SK-N-SH (cell line): ENCODE measurements around the gene ZNF697. TPM values are rescaled to one million over a fixed set of nuclear protein-coding genes. Genes with fewer than 3 reads are reported as not detected.

ENCODE experiments used
- CTCF ChIA-PET: fragments of 300-600, 350-600 bp; formaldehyde crosslinking; extraction: SDS; loops from one replicate; lab custom pipeline; 2021; lab: Yijun Ruan, JAX
- POLR2A ChIA-PET: fragments of 350-600 bp; sonication (Branson Sonifier 250); formaldehyde crosslinking; extraction: SDS; loops from one replicate; lab custom pipeline; 2020; ENCODE audit warnings: antibody characterized with exemption, inconsistent platforms; lab: Yijun Ruan, JAX
- DNase-seq: peaks from one replicate; pipeline ENCODE4 v3.0.0; 2012
- H2AFZ ChIP-seq: fragments of 200-600 bp; sonication (generic); 2 replicates; pipeline ENCODE4 v1.8.1; 2016; ENCODE audit warnings: antibody characterized with exemption, mild to moderate bottlenecking, low read depth
- H3F3A ChIP-seq: fragments of 200-600 bp; sonication (generic); replicated peaks from 2 replicates; pipeline ENCODE3; 2016; ENCODE audit warnings: antibody characterized with exemption, mild to moderate bottlenecking; ENCODE audit not compliant: insufficient read depth
- H3K27ac ChIP-seq, 2 experiments: fragments of 200-500 bp in 1 of 2; fragments of 200-600 bp in 1 of 2; sonication (Bioruptor generic) in 1 of 2; sonication (generic), shearing (Covaris generic) in 1 of 2; 2 replicates each; pipeline versions ENCODE4 v1.5.1 to v1.6.1; 2014 to 2016; ENCODE audit warnings: low read depth in 2 of 2, inconsistent platforms in 1 of 2, low read length in 1 of 2, mild to moderate bottlenecking in 1 of 2, mixed read lengths in 1 of 2
- H3K27me3 ChIP-seq: fragments of 200-600 bp; sonication (generic), shearing (Covaris generic); 2 replicates; pipeline ENCODE4 v1.6.1; 2016; ENCODE audit warnings: mixed run types; ENCODE audit not compliant: insufficient read depth
- H3K36me3 ChIP-seq, 2 experiments: fragments of 200-500 bp in 1 of 2; fragments of 200-600 bp in 1 of 2; sonication (Bioruptor generic) in 1 of 2; sonication (generic) in 1 of 2; replicated peaks in 1 of 2; 2 replicates each; pipeline versions ENCODE3 to v1.5.1; 2014 to 2016; ENCODE audit warnings: low read length in 1 of 2, mild to moderate bottlenecking in 1 of 2; ENCODE audit not compliant: insufficient read depth in 2 of 2, control insufficient read depth in 1 of 2
- H3K4me1 ChIP-seq, 2 experiments: fragments of 200-500 bp in 1 of 2; fragments of 200-600 bp in 1 of 2; sonication (Bioruptor generic) in 1 of 2; sonication (generic), shearing (Covaris generic) in 1 of 2; 2 replicates each; pipeline versions ENCODE4 v1.5.1 to v1.6.1; 2014 to 2016; ENCODE audit warnings: low read depth in 1 of 2, low read length in 1 of 2, mixed run types in 1 of 2; ENCODE audit not compliant: insufficient read depth in 2 of 2, control insufficient read depth in 1 of 2
- H3K4me2 ChIP-seq: fragments of 200-600 bp; sonication (generic), shearing (Covaris generic); 2 replicates; pipeline ENCODE4 v1.6.1; 2017; ENCODE audit warnings: mixed run types
- H3K4me3 ChIP-seq, 2 experiments: fragments of 200-500 bp in 1 of 2; fragments of 200-600 bp in 1 of 2; sonication (Bioruptor generic) in 1 of 2; sonication (generic), shearing (Covaris generic) in 1 of 2; 2 replicates each; pipeline versions ENCODE4 v1.5.1 to v1.8.1; 2014 to 2016; ENCODE audit warnings: low read depth in 2 of 2, inconsistent platforms in 1 of 2, low read length in 1 of 2, mild to moderate bottlenecking in 1 of 2, mixed read lengths in 1 of 2, moderate library complexity in 1 of 2
- H3K79me2 ChIP-seq: fragments of 200-600 bp; sonication (generic); 2 replicates; pipeline ENCODE4 v1.8.1; 2017; ENCODE audit warnings: mild to moderate bottlenecking; ENCODE audit not compliant: insufficient read depth
- H3K9ac ChIP-seq: fragments of 200-600 bp; sonication (generic); 2 replicates; pipeline ENCODE4 v1.6.1; 2017; ENCODE audit warnings: mixed run types
- H3K9me2 ChIP-seq: fragments of 200-600 bp; sonication (generic); 2 replicates; pipeline ENCODE4 v1.6.1; 2017; ENCODE audit warnings: mixed run types
- H3K9me3 ChIP-seq: fragments of 200-600 bp; sonication (generic); 2 replicates; pipeline ENCODE4 v1.6.1; 2017; ENCODE audit warnings: mixed run types, mild to moderate bottlenecking, moderate library complexity
- H4K20me1 ChIP-seq: fragments of 200-600 bp; sonication (generic); 2 replicates; pipeline ENCODE4 v1.6.1; 2017; ENCODE audit warnings: mild to moderate bottlenecking, mixed run types; ENCODE audit not compliant: insufficient read depth
- CHD2 ChIP-seq: fragments of 150-350 bp; IDR thresholded peaks from 2 replicates; pipeline ENCODE4 v1.6.1; 2018; ENCODE audit warnings: low read length; ENCODE audit not compliant: partially characterized antibody
- ELF1 ChIP-seq: IDR thresholded peaks from 2 replicates; pipeline ENCODE4 v1.4.0; 2012
- FOXJ3 ChIP-seq: sonication (generic); formaldehyde crosslinking; IDR thresholded peaks from 2 replicates; pipeline ENCODE4 v1.5.1; 2020; ENCODE audit warnings: mild to moderate bottlenecking, missing genetic modification reagents
- JUND ChIP-seq: IDR thresholded peaks from 2 replicates; pipeline ENCODE4 v1.4.0; 2012
- MEF2A ChIP-seq: IDR thresholded peaks from 2 replicates; pipeline ENCODE4 v1.4.0; 2012; ENCODE audit warnings: low read depth, borderline replicate concordance
- RAD21 ChIP-seq: IDR thresholded peaks from 2 replicates; pipeline ENCODE4 v1.6.1; 2012; ENCODE audit warnings: mild to moderate bottlenecking, low read length
- RCOR1 ChIP-seq: fragments of 150-350 bp; IDR thresholded peaks from 2 replicates; pipeline ENCODE4 v1.6.1; 2017; ENCODE audit warnings: antibody characterized with exemption, low read length
- TCF12 ChIP-seq: IDR thresholded peaks from 2 replicates; pipeline ENCODE4 v1.4.0; 2012
- TEAD4 ChIP-seq: IDR thresholded peaks from 2 replicates; pipeline ENCODE4 v1.4.0; 2012; ENCODE audit warnings: mild to moderate bottlenecking, borderline replicate concordance; ENCODE audit not compliant: insufficient read depth
- USF1 ChIP-seq: IDR thresholded peaks from 2 replicates; pipeline ENCODE4 v1.4.0; 2012; ENCODE audit warnings: low read depth, borderline replicate concordance
- YY1 ChIP-seq: IDR thresholded peaks from 2 replicates; pipeline ENCODE4 v1.4.0; 2012; ENCODE audit warnings: low read depth, mild to moderate bottlenecking
- ZBTB33 ChIP-seq: IDR thresholded peaks from 2 replicates; pipeline ENCODE4 v1.4.0; 2012; ENCODE audit warnings: low read depth, borderline replicate concordance
- WGBS: methylation state at CpG from one replicate; pipeline ENCODE4 v1.1.6; 2017; ENCODE audit warnings: low lambda C conversion rate; 5-methylcytosine and 5-hydroxymethylcytosine counted together
- polyA plus RNA-seq, 3 experiments: library from polyadenylated mRNA; depleted of rRNA; stranded (reverse); fragments of >200 nt; gene quantifications; 2 replicates each; pipeline ENCODE4 v1.2.3, GENCODE V29; 2012
- TF ChIP-seq, protein P1 (sequence below): fragments of 150-350 bp; IDR thresholded peaks from 2 replicates; pipeline ENCODE4 v1.6.1; 2017; ENCODE audit warnings: antibody characterized with exemption, low read length, low read depth, borderline replicate concordance
- TF ChIP-seq, protein P2 (sequence below): IDR thresholded peaks from 2 replicates; pipeline ENCODE4; 2012

ZNF697 gene
- polyA plus RNA-seq, 1 of the 3 experiments (the other 2 are of a cell fraction) = 3.4 TPM

DNA sequence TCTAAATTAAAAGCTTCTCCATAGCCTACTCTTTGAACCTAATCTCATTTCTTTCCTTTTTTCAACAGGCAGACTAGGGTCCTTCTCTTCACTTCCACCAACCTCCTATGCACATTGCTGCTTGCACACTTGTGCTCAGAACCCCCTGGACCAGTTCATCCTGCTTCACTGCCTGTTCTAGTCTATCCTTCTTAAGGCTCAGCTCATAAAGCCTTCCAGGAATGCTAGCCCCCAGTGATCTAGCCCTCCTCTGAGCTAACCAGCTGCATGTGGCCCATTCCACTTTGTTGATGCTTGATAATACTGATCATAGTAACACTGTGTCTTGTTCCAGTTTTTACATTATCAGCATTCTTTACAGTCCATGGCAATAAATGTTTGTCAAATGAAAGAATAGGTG, 40.7 kb upstream of the ZNF697 start:
- CTCF ChIA-PET = interaction anchor here (0.9 kb wide), 1 partner anchor 13 kb away, joined by 8 read pairs; no protein-coding TSS in a partner anchor
- Histone ChIP-seq H3K9ac (no peak overlapping the region), H3K79me2 (no peaks in the 10 kb centered on the region)

DNA sequence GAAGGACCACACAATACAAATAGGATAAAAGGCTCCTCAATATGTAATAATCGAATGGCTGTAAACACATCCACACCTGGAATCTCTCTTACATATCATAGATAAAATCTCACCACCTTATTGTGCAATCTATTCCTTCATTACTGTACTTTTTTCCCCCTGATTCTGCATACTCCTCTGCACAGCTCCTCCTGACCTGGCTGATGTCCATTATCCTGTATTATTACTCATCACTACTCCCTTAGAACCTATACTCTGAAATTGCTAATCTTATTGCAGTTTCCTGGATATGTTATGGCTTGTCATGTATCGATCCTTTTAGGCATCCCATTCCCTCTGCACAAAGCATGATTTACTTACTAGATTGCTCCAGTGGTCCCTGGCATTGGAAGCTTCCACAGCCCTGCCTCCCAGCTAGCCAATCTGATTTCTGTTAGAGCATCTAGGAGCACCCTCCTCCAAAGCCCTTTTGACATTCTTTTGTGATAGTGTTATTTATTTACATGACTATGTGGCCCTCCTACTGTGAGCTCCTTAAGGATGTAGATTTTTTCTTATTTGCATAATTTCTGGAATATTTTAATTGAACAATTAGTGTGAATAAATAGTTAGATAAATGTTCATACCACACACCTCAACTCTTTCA, 39.5 kb upstream of the ZNF697 start:
- no peaks in the 10 kb centered on the region for H3K79me2 ChIP-seq
- no peaks in the 10 kb centered on the region for H3K36me3 ChIP-seq
- H3K9ac ChIP-seq = no peak overlapping the region
- no peak overlapping the region for H2AFZ ChIP-seq
- H3K9me2 ChIP-seq = no peaks in the 10 kb centered on the region
- H3F3A ChIP-seq = no peaks in the 10 kb centered on the region
- no peak overlapping the region for H3K27ac ChIP-seq
- POLR2A ChIA-PET = no interaction called here
- H3K4me1 ChIP-seq = no peaks in the 10 kb centered on the region
- H3K9me3 ChIP-seq = no peaks in the 10 kb centered on the region
- H3K4me2 ChIP-seq = no peak overlapping the region
- CTCF ChIA-PET = interaction anchor here (1.4 to 2.6 kb wide), 3 partner anchors 10 to 76 kb away, joined by 4 to 20 read pairs (median 7); no protein-coding TSS in a partner anchor
- DNase-seq = no peak
- TF ChIP-seq RCOR1 (no peak), TEAD4 (no peak), USF1 (no peak), RAD21 (no peak), CHD2 (no peak), ZBTB33 (no peak), JUND (no peak), TCF12 (no peak), YY1 (no peak), FOXJ3 (CRISPR knock-in tag) (no peak)
- TF ChIP-seq, protein P1, sequence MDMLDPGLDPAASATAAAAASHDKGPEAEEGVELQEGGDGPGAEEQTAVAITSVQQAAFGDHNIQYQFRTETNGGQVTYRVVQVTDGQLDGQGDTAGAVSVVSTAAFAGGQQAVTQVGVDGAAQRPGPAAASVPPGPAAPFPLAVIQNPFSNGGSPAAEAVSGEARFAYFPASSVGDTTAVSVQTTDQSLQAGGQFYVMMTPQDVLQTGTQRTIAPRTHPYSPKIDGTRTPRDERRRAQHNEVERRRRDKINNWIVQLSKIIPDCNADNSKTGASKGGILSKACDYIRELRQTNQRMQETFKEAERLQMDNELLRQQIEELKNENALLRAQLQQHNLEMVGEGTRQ = no peak
- TF ChIP-seq, protein P2, sequence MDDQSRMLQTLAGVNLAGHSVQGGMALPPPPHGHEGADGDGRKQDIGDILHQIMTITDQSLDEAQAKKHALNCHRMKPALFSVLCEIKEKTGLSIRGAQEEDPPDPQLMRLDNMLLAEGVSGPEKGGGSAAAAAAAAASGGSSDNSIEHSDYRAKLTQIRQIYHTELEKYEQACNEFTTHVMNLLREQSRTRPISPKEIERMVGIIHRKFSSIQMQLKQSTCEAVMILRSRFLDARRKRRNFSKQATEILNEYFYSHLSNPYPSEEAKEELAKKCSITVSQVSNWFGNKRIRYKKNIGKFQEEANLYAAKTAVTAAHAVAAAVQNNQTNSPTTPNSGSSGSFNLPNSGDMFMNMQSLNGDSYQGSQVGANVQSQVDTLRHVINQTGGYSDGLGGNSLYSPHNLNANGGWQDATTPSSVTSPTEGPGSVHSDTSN = no peak
- WGBS = 18% methylated on average over 2 of the region's 2 CpGs
- no peak overlapping the region for H3K4me3 ChIP-seq
- H4K20me1 ChIP-seq = no peaks in the 10 kb centered on the region
- no peaks in the 10 kb centered on the region; the same call in 1 of the 2 replicates for H3K27me3 ChIP-seq

More for the DNA sequence above, 40.7 kb upstream of the ZNF697 start:
- H3K4me2 ChIP-seq = no peak overlapping the region
- DNase-seq = no peak
- no peaks in the 10 kb centered on the region for H3K9me3 ChIP-seq
- no peaks in the 10 kb centered on the region for H3K9me2 ChIP-seq
- H3K27ac ChIP-seq = no peak overlapping the region
- POLR2A ChIA-PET = interaction anchor here (1.0 kb wide), 1 partner anchor 23 kb away, joined by 3 read pairs; the partner anchor contains the start of gene PHGDH
- no peaks in the 10 kb centered on the region; the same call in 1 of the 2 replicates for H3K27me3 ChIP-seq
- no peaks in the 10 kb centered on the region for H3K36me3 ChIP-seq
- no peaks in the 10 kb centered on the region for H4K20me1 ChIP-seq
- H3K4me3 ChIP-seq = no peak overlapping the region
- no peaks in the 10 kb centered on the region for H3K4me1 ChIP-seq
- no peak overlapping the region for H2AFZ ChIP-seq
- no peaks in the 10 kb centered on the region for H3F3A ChIP-seq
- TF ChIP-seq CHD2 = no peak
- no peak for TF ChIP-seq TCF12
- no peak for TF ChIP-seq MEF2A
- no peak for TF ChIP-seq RAD21
- TF ChIP-seq ELF1 = no peak
- no peak for TF ChIP-seq TEAD4
- TF ChIP-seq, protein P2 = no peak
